Gastrocnemius medialis (tissue), 4 donors: ENCODE measurements around the gene TSPAN5. TPM values are rescaled to one million over a fixed set of nuclear protein-coding genes. Genes with fewer than 3 reads are reported as not detected.
"Not testable (repeated sequence)": the region's sequence is repeated elsewhere in the genome, so short reads cannot be mapped to it uniquely, and the experiment has no call there.

Experiments used
- ATAC-seq, 2 donors: fragments of 150-250 bp; one replicate each; pipeline ENCODE4 v1.9.1; 2016
- DNase-seq, 2 donors: peaks; one replicate each; pipeline ENCODE4 v3.0.0-alpha.2; 2019
- H3K27ac ChIP-seq, 4 donors: fragments of 200-600 bp; sonication (generic); 1 replicate in 1 of 4; 2 replicates in 3 of 4; pipeline ENCODE4 v1.5.1; 2016 to 2018; ENCODE audit warnings: mild to moderate bottlenecking in 2 of 4, moderate library complexity in 1 of 4
- H3K27me3 ChIP-seq, 3 donors: fragments of 200-600 bp; sonication (generic) in 2 of 3; 1 replicate in 1 of 3; 2 replicates in 2 of 3; pipeline versions ENCODE4 v1.5.1 to v1.6.0; 2016 to 2019; ENCODE audit warnings: mild to moderate bottlenecking in 1 of 3, moderate library complexity in 1 of 3
- H3K36me3 ChIP-seq, 2 donors: fragments of 200-600 bp; sonication (generic) in 1 of 2; one replicate each; pipeline ENCODE4 v1.5.1; 2017 to 2018
- H3K4me1 ChIP-seq, 2 donors: fragments of 200-600 bp; sonication (generic) in 1 of 2; one replicate each; pipeline ENCODE4 v1.5.1; 2016 to 2017; ENCODE audit warnings: mild to moderate bottlenecking in 2 of 2
- H3K4me3 ChIP-seq, 4 donors: fragments of 200-600 bp; sonication (generic) in 3 of 4; 1 replicate in 1 of 4; 2 replicates in 3 of 4; pipeline ENCODE4 v1.5.1; 2016 to 2019; ENCODE audit warnings: mild to moderate bottlenecking in 2 of 4
- H3K9me3 ChIP-seq, 3 donors: fragments of 200-600 bp; sonication (generic) in 2 of 3; 1 replicate in 1 of 3; 2 replicates in 2 of 3; pipeline ENCODE4 v1.5.1; 2016 to 2019
- POLR2A ChIP-seq, 2 donors: fragments of 450-650 bp; IDR thresholded peaks; one replicate each; pipeline ENCODE4 v1.6.1; 2017; ENCODE audit warnings: antibody characterized with exemption in 2 of 2, mild to moderate bottlenecking in 2 of 2, moderate library complexity in 2 of 2
- in situ Hi-C, 4 donors: fragments of 200-750 bp; cut with MboI; loops; one replicate each; pipeline versions ENCODE4 v1.15.0 to v1.8.0; 2017; ENCODE audit warnings: low sequenced_read_pairs in 4 of 4
- intact Hi-C: fragments of 100-400 bp; cut with DNase I; formaldehyde crosslinking; loops from one replicate; pipeline ENCODE4 v1.15.1; 2023; ENCODE audit warnings: low total_unique reads
- total RNA-seq, 4 donors: library from RNA; depleted of rRNA; stranded (reverse); fragments of >200 nt; gene quantifications; one replicate each; pipeline versions ENCODE4 v1.1.0 to v1.2.3, GENCODE V29; 2016
- TF ChIP-seq, protein P1 (sequence below), 5 experiments: fragments of 450-650 bp in 3 of 5; fragments of 200-600 bp in 2 of 5; sonication (generic) in 2 of 5; IDR thresholded peaks in 4 of 5; conservative IDR thresholded peaks in 1 of 5; 1 replicate in 4 of 5; 2 replicates in 1 of 5; pipeline ENCODE4 v1.5.1; 2016 to 2019; ENCODE audit warnings: antibody characterized with exemption in 5 of 5, mild to moderate bottlenecking in 3 of 5, moderate library complexity in 3 of 5

TSPAN5 gene
- total RNA-seq, 4 donors from 2014 or later = 0.55 to 18.7 (median 0.79) TPM

DNA sequence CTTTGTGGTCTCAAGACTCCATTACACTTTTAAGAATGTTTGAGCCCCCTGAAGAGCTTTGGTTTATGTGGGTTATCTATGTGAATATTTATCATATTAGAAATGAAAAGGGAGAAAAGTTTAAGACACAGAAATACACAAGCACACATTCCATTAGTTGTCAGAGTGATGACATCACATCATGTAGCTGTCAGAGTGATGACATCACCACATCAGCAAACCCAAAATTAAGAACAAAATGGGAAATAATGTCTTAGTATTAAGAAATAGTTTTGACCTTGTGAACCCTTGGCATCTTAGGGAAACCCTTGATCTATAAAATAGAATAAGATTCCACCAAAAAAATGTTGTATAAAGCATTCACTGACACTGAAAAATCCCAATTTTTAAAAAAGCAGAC is 195.9 kb downstream of the TSPAN5 start:
- H3K9me3 ChIP-seq = no peaks in the 10 kb centered on the region
- H3K27ac ChIP-seq = no peak overlapping the region
- DNase-seq (no peak), ATAC-seq (no peak)
- intact Hi-C loops (loop anchor here (10.0 kb wide), 1 partner anchor 192 kb away; the partner anchor contains the start of gene TSPAN5), in situ Hi-C loops (loop anchor here in 3 of 4 donors (10.0 to 25.0 kb wide), 3 partner anchors 475 to 1000 kb away; partner anchors contain the start of gene EIF4E (in 1 of the 3))
- no peaks in the 10 kb centered on the region for H3K36me3 ChIP-seq
- no peaks in the 10 kb centered on the region for H3K4me1 ChIP-seq
- TF ChIP-seq, protein P1, sequence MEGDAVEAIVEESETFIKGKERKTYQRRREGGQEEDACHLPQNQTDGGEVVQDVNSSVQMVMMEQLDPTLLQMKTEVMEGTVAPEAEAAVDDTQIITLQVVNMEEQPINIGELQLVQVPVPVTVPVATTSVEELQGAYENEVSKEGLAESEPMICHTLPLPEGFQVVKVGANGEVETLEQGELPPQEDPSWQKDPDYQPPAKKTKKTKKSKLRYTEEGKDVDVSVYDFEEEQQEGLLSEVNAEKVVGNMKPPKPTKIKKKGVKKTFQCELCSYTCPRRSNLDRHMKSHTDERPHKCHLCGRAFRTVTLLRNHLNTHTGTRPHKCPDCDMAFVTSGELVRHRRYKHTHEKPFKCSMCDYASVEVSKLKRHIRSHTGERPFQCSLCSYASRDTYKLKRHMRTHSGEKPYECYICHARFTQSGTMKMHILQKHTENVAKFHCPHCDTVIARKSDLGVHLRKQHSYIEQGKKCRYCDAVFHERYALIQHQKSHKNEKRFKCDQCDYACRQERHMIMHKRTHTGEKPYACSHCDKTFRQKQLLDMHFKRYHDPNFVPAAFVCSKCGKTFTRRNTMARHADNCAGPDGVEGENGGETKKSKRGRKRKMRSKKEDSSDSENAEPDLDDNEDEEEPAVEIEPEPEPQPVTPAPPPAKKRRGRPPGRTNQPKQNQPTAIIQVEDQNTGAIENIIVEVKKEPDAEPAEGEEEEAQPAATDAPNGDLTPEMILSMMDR (IDR thresholded peaks at IDR 0.05 in 4 of 5, conservative IDR thresholded peaks at IDR 0.05 in 1 of 5) = no peak
- TF ChIP-seq POLR2A (IDR thresholded peaks at IDR 0.05) = no peak
- H3K27me3 ChIP-seq = no peaks in the 10 kb centered on the region
- no peak overlapping the region for H3K4me3 ChIP-seq

DNA sequence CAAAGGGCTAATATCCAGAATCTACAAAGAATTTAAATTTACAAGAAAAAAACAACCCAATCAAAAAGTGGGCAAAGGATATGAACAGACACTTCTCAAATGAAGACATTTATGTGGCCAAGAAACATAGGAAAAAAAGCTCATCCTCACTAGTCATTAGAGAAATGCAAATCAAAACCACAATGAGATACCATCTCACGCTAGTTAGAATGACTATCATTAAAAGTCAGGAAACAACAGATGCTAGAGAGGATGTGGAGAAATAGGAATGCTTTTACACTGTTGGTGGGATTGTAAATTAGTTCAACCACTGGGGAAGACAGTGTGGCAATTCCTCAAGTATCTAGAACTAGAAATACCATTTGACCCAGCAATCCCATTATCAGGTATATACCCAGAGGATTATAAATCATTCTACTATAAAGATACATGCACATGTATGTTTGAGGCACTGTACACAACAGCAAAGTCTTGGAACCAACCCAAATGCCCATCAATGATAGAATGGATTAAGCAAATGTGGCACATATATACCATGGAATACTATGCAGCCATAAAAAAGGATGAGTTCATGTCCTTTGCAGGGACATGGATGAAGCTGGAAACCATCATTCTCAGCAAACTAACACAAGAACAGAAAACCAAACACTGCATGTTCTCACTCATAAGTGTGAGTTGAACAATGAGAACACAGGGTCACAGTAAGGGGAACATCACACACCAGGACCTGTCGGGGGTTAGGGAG is 197.1 kb downstream of the TSPAN5 start:
- intact Hi-C loops (loop anchor here (10.0 kb wide), 1 partner anchor 194 kb away; the partner anchor contains the start of gene TSPAN5), in situ Hi-C loops (loop anchor here in 3 of 4 donors (10.0 to 25.0 kb wide), 3 partner anchors 476 to 1001 kb away; partner anchors contain the start of gene EIF4E (in 1 of the 3))
- H3K27me3 ChIP-seq, DNase-seq, H3K4me1 ChIP-seq, H3K27ac ChIP-seq, H3K36me3 ChIP-seq, H3K4me3 ChIP-seq, H3K9me3 ChIP-seq, ATAC-seq: not testable (repeated sequence)

DNA sequence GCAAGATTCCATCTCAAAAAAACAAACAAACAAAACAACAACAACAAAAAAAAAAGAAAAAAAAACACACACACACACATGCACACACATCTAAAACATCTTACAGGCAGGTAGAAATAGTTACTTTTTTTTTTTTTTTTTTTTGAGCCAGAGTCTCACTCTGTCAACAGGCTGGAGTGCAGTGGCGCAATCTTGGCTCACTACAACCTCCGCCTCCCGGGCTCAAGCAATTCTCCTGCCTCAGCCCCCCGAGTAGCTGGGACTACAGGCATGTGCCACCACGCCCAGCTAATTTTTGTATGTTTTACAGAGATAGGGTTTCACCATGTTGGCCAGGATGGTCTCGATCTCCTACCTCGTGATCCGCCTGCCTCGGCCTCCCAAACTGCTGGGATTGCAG is 201.0 kb downstream of the TSPAN5 start:
- ATAC-seq, H3K4me3 ChIP-seq, DNase-seq, H3K27ac ChIP-seq, H3K4me1 ChIP-seq, H3K36me3 ChIP-seq, H3K27me3 ChIP-seq, intact Hi-C loops, H3K9me3 ChIP-seq: not testable (repeated sequence)
- in situ Hi-C loops = loop anchor here in 3 of 4 donors (25.0 kb wide), 2 partner anchors 480 to 1005 kb away; partner anchors contain the start of gene EIF4E (in 1 of the 3)

DNA sequence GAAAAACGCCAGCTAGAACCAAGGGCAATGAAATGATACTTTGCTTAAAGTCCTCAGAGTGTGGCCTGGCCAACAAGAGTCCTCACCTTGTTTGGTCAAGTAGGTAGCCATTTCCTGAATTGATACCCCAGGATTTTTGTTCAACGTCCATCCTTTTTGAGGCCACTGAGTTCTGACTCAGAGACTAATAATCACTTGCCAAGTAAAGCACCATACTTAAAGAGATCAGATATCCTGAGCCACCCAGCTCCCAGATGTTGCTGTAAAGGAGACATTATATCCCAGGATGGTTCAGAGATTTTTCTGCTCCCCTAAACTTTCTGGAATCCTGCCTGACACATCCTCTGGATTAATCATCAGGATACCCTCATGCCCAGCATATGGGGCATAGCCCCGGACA is 206.3 kb downstream of the TSPAN5 start:
- TF ChIP-seq POLR2A (IDR thresholded peaks at IDR 0.05) = no peak
- TF ChIP-seq, protein P1 (IDR thresholded peaks at IDR 0.05 in 4 of 5, conservative IDR thresholded peaks at IDR 0.05 in 1 of 5) = no peak
- Histone ChIP-seq H3K36me3 (no peaks in the 10 kb centered on the region), H3K9me3 (peaks cover 0 to 4% (median 0%) of the 10 kb centered on the region in 3 donors), H3K27me3 (no peaks in the 10 kb centered on the region), H3K4me3 (no peak overlapping the region), H3K27ac (no peak overlapping the region), H3K4me1 (no peaks in the 10 kb centered on the region)
- DNase-seq (no peak), ATAC-seq (no peak)
- in situ Hi-C loops = loop anchor here in 3 of 4 donors (25.0 kb wide), 2 partner anchors 485 to 1010 kb away; partner anchors contain the start of gene EIF4E (in 1 of the 3)
- intact Hi-C loops = no loop called here

DNA sequence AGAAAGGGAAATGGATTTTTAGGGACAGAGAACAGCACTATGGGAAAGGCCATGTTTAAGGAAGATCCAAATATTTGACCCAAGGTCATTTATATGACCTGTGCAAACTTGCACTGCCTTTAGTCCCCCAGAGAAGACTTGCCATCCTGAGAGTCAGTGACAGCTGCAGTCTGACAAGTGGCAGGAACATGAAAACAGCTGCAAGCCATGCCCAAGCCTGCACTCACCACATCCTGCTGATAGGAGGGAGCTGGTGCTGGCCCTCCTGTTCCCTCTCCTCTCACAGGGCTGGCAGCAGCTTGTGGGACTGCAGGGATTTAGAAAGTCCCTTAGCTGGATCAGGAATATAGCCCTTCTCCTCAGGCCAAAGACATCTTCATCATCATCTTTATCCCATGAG is 209.5 kb downstream of the TSPAN5 start:
- no peaks in the 10 kb centered on the region for H3K36me3 ChIP-seq
- no peaks in the 10 kb centered on the region for H3K4me1 ChIP-seq
- TF ChIP-seq POLR2A (IDR thresholded peaks at IDR 0.05) = no peak
- TF ChIP-seq, protein P1 (IDR thresholded peaks at IDR 0.05 in 4 of 5, conservative IDR thresholded peaks at IDR 0.05 in 1 of 5) = no peak
- in situ Hi-C loops = no loop called here
- H3K4me3 ChIP-seq = no peak overlapping the region
- H3K27me3 ChIP-seq = no peaks in the 10 kb centered on the region
- no peak overlapping the region for H3K27ac ChIP-seq
- intact Hi-C loops = no loop called here
- peaks cover 0 to 4% (median 0%) of the 10 kb centered on the region in 3 donors for H3K9me3 ChIP-seq
- DNase-seq (peak in 1 of 2 donors; percentile 30), ATAC-seq (peak; percentile 19 to 34)
